Astrocyte (in vitro differentiated cells and primary cell): ENCODE results near the gene SEMA4C. TPM values are rescaled to one million over a fixed set of nuclear protein-coding genes. Genes with fewer than 3 reads are reported as not detected.

Experiments
- DNase-seq: peaks from one replicate; pipeline ENCODE4 v3.0.0-alpha.2; 2010; ENCODE audit warnings: low read depth
- FAIRE-seq: peaks from 2 replicates; lab custom pipeline; 2011; peaks lifted over from hg19 to GRCh38; lab: Jason Lieb, UNC
- H2AFZ ChIP-seq: 2 replicates; pipeline ENCODE4 v1.6.0; 2012; ENCODE audit warnings: low read depth, low read length, inconsistent platforms
- H3K27ac ChIP-seq: 2 replicates; pipeline ENCODE4 v1.5.1; 2011; ENCODE audit warnings: low read depth, low read length, inconsistent platforms
- H3K27me3 ChIP-seq: 2 replicates; pipeline ENCODE4 v1.6.0; 2011; ENCODE audit warnings: low read length, inconsistent platforms; ENCODE audit not compliant: insufficient read depth
- H3K36me3 ChIP-seq: 2 replicates; pipeline ENCODE4 v1.5.1; 2011; ENCODE audit warnings: low read length, inconsistent platforms; ENCODE audit not compliant: insufficient read depth
- H3K4me1 ChIP-seq: 2 replicates; pipeline ENCODE4 v1.5.1; 2011; ENCODE audit warnings: low read length, inconsistent platforms; ENCODE audit not compliant: insufficient read depth
- H3K4me2 ChIP-seq: 2 replicates; pipeline ENCODE4 v1.6.0; 2012; ENCODE audit warnings: low read length, inconsistent platforms
- H3K4me3 ChIP-seq: 2 replicates; pipeline ENCODE4 v1.5.1; 2011; ENCODE audit warnings: low read depth, mild to moderate bottlenecking, low read length, inconsistent platforms; ENCODE audit not compliant: insufficient read depth
- H3K79me2 ChIP-seq: 2 replicates; pipeline ENCODE4 v1.6.0; 2012; ENCODE audit warnings: mild to moderate bottlenecking, low read length, inconsistent platforms; ENCODE audit not compliant: insufficient read depth
- H3K9ac ChIP-seq: 2 replicates; pipeline ENCODE4 v1.6.0; 2012; ENCODE audit warnings: mild to moderate bottlenecking, low read length, inconsistent platforms
- H3K9me3 ChIP-seq: 2 replicates; pipeline ENCODE4 v1.5.1; 2012; ENCODE audit warnings: low read depth, mild to moderate bottlenecking, low read length, inconsistent platforms; ENCODE audit not compliant: insufficient read depth
- H4K20me1 ChIP-seq: 2 replicates; pipeline ENCODE4 v1.6.0; 2012; ENCODE audit warnings: low read length, inconsistent platforms; ENCODE audit not compliant: insufficient read depth
- H3K27ac Mint-ChIP-seq: one replicate; pipeline ENCODE4 v1.8.0; 2021; ENCODE audit warnings: mild to moderate bottlenecking, mixed read lengths; ENCODE audit not compliant: unreplicated experiment
- H3K27me3 Mint-ChIP-seq: one replicate; pipeline ENCODE4 v1.8.0; 2021; ENCODE audit warnings: low read depth, mixed read lengths; ENCODE audit not compliant: unreplicated experiment
- H3K36me3 Mint-ChIP-seq: one replicate; pipeline ENCODE4 v1.8.0; 2021; ENCODE audit warnings: low read depth, mixed read lengths; ENCODE audit not compliant: unreplicated experiment
- H3K4me1 Mint-ChIP-seq: one replicate; pipeline ENCODE4 v1.8.0; 2021; ENCODE audit warnings: low read depth, mixed read lengths; ENCODE audit not compliant: unreplicated experiment
- H3K4me3 Mint-ChIP-seq: one replicate; pipeline ENCODE4 v1.8.0; 2021; ENCODE audit warnings: mild to moderate bottlenecking, moderate library complexity, mixed read lengths; ENCODE audit not compliant: unreplicated experiment
- H3K9me3 Mint-ChIP-seq: one replicate; pipeline ENCODE4 v1.8.0; 2021; ENCODE audit warnings: mild to moderate bottlenecking, mixed read lengths; ENCODE audit not compliant: unreplicated experiment
- CTCF ChIP-seq: IDR thresholded peaks from 2 replicates; pipeline ENCODE4 v1.5.1; 2011; ENCODE audit warnings: low read depth, mild to moderate bottlenecking, inconsistent platforms, low read length, moderate library complexity; ENCODE audit not compliant: insufficient read depth
- EZH2 ChIP-seq: IDR thresholded peaks from 2 replicates; pipeline ENCODE4 v1.6.1; 2012; ENCODE audit warnings: mild to moderate bottlenecking, low read length, inconsistent platforms; ENCODE audit not compliant: insufficient read depth
- total RNA-seq: library from RNA; stranded (reverse); gene quantifications from 2 replicates; pipeline ENCODE4 v1.2.1, GENCODE V29; 2021

The SEMA4C gene
- total RNA-seq, 1 donor from 2014 or later = 32.8 TPM

GRCh38 chr2:96878796-96879544, 9.1 kb upstream of the SEMA4C start:
- Mint-ChIP-seq H3K9me3 (no peaks in the 10 kb centered on the region), H3K4me3 (no peak overlapping the region), H3K36me3 (no peaks in the 10 kb centered on the region), H3K27ac (no peak overlapping the region), H3K27me3 (peaks cover 10% of the 10 kb centered on the region), H3K4me1 (peaks cover 18% of the 10 kb centered on the region)
- no peaks in the 10 kb centered on the region for H3K79me2 ChIP-seq
- H3K27me3 ChIP-seq = peaks cover 5% of the 10 kb centered on the region
- H3K27ac ChIP-seq = no peak overlapping the region
- H2AFZ ChIP-seq = no peak overlapping the region
- no peak overlapping the region for H3K4me2 ChIP-seq
- DNase-seq (no peak), FAIRE-seq (no peak)
- no peaks in the 10 kb centered on the region for H3K4me1 ChIP-seq
- no peak overlapping the region for H3K4me3 ChIP-seq
- H3K9me3 ChIP-seq = no peaks in the 10 kb centered on the region
- TF ChIP-seq CTCF (no peak), EZH2 (no peak)
- no peak overlapping the region for H3K9ac ChIP-seq
- H4K20me1 ChIP-seq = no peaks in the 10 kb centered on the region
- H3K36me3 ChIP-seq = no peaks in the 10 kb centered on the region

GRCh38 chr2:96878171-96878570, 8.3 kb upstream of the SEMA4C start:
- Mint-ChIP-seq H3K4me1 (peaks cover 20% of the 10 kb centered on the region), H3K9me3 (no peaks in the 10 kb centered on the region), H3K27me3 (peaks cover 9% of the 10 kb centered on the region), H3K36me3 (no peaks in the 10 kb centered on the region), H3K4me3 (no peak overlapping the region), H3K27ac (no peak overlapping the region)
- H4K20me1 ChIP-seq = no peaks in the 10 kb centered on the region
- H2AFZ ChIP-seq = no peak overlapping the region
- no peak overlapping the region for H3K4me3 ChIP-seq
- no peak overlapping the region for H3K27ac ChIP-seq
- no peak for DNase-seq
- FAIRE-seq = no peak
- H3K4me2 ChIP-seq = no peak overlapping the region
- H3K4me1 ChIP-seq = no peaks in the 10 kb centered on the region
- TF ChIP-seq EZH2 (no peak), CTCF (no peak)
- no peaks in the 10 kb centered on the region for H3K79me2 ChIP-seq
- H3K9ac ChIP-seq = no peak overlapping the region
- no peaks in the 10 kb centered on the region for H3K9me3 ChIP-seq
- no peaks in the 10 kb centered on the region for H3K36me3 ChIP-seq
- peaks cover 5% of the 10 kb centered on the region for H3K27me3 ChIP-seq

GRCh38 chr2:96877631-96878092, 7.8 kb upstream of the SEMA4C start:
- no peaks in the 10 kb centered on the region for H4K20me1 ChIP-seq
- FAIRE-seq (no peak), DNase-seq (no peak)
- no peak overlapping the region for H2AFZ ChIP-seq
- H3K4me2 ChIP-seq = no peak overlapping the region
- H3K9me3 ChIP-seq = no peaks in the 10 kb centered on the region
- peaks cover 9% of the 10 kb centered on the region for H3K27me3 Mint-ChIP-seq
- H3K9ac ChIP-seq = no peak overlapping the region
- TF ChIP-seq EZH2 (no peak), CTCF (no peak)
- H3K36me3 ChIP-seq = no peaks in the 10 kb centered on the region
- H3K79me2 ChIP-seq = no peaks in the 10 kb centered on the region
- H3K4me3 Mint-ChIP-seq = no peak overlapping the region
- H3K27ac Mint-ChIP-seq = no peak overlapping the region
- no peaks in the 10 kb centered on the region for H3K9me3 Mint-ChIP-seq
- no peak overlapping the region for H3K27ac ChIP-seq
- H3K4me1 ChIP-seq = peaks cover 4% of the 10 kb centered on the region
- H3K4me1 Mint-ChIP-seq = peaks cover 25% of the 10 kb centered on the region
- H3K27me3 ChIP-seq = peaks cover 5% of the 10 kb centered on the region
- no peaks in the 10 kb centered on the region for H3K36me3 Mint-ChIP-seq
- H3K4me3 ChIP-seq = no peak overlapping the region
